ENCODE results near the gene HOXA6.

Gene HOXA6

DNA sequence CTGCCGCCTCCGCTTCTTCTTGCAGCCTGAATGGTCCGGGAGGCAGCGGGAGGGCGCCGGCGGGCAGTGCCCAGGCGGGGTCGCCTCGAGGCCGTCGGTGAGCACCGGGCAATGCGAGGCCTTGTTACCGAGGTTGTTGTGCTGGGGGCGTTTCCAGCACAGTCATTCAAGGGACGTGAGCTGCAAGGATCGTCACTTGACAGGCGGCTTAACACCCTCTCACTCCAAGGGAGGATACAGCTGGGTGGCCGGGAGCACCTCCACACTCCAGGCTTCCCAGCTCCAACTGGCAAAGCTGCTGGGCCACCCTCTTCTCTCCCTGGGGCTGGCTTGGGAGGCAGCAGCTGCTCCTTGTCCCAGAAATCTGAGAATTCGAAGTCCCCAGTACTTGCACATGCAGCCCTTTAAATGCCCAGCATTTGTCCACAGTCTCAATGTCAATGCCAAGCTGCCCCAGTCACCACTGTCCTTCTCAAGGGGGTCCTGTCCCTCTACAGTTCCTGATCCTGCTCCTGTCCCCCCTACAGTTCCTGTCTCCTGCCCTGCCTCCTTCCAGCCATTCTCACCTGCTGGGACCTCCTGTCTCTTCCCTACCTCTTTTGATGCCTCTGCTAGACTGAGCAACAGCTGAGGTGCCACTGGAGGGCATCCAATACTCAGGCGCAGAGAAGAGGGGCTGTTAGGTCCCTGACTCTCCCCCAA lies 41.9 kb upstream of the HOXA6 start:
- Histone ChIP-seq H3K27ac (ENCODE audit: low read length) (no peak overlapping the region), H3K4me1 (ENCODE audit: control insufficient read depth, low read depth, low read length) (peaks cover 9% of the 10 kb centered on the region), H3K9me3 (ENCODE audit: control insufficient read depth, low read depth, low read length) (peaks cover 11% of the 10 kb centered on the region), H3K9ac (ENCODE audit: low read length) (no peak overlapping the region), H3K4me3 (ENCODE audit: low read length) (no peak overlapping the region), H3K27me3 (ENCODE audit: control insufficient read depth, insufficient read depth, low read length) (peaks cover 100% of the 10 kb centered on the region), H3K36me3 (ENCODE audit: control insufficient read depth, low read depth, low read length) (no peaks in the 10 kb centered on the region)

DNA sequence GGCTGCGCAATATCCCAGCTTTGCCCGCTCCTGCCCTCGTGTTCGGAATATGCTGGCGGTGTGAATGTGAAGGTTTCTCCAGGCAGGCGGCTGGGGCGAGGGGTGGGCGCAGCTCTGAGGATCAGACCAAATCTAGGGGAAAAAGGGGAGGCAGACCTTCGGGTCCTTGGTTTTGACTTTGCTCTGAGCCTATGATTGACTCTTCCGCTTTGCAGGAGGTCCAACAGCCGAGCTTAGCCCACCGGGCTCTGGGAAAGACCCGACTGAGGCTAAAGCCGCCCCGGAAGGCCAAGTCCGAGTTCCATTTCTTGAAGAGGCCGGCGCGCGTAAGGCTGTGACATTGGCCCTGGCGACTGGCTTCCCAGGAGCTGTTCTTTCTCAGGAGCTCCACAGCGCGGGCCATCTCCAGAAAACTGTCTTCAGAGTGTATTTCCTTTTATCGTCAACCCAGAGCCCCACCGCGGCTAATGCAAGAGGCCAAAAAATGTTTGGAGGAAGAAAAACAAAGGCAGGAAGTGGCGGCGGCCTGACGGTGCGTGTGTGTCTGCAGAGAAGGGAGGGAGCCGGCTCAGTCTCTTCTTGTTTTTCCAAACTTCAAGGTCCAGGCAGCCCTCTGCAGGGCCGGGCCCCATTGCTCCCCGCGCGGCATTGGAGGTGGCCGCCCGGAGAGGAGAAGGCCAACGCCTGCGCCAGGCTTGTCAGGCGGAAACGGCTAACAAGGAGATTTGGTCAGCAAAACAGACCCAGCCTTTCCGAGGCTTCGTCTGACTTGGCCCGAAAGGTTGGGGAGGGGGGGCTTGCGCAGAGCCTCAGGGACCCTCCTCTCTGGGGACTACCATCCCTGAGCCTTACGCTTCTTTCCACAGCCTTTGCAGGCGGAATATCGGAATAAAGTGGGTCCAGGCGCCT lies 41.1 kb upstream of the HOXA6 start:
- no peaks in the 10 kb centered on the region for H3K36me3 ChIP-seq (ENCODE audit: control insufficient read depth, low read depth, low read length)
- H3K27me3 ChIP-seq (ENCODE audit: control insufficient read depth, insufficient read depth, low read length): peaks cover 100% of the 10 kb centered on the region
- H3K27ac ChIP-seq (ENCODE audit: low read length): no peak overlapping the region
- no peak overlapping the region for H3K9ac ChIP-seq (ENCODE audit: low read length)
- peak overlapping the region; percentile 30 for H3K4me3 ChIP-seq (ENCODE audit: low read length)
- peaks cover 9% of the 10 kb centered on the region for H3K4me1 ChIP-seq (ENCODE audit: control insufficient read depth, low read depth, low read length)
- peaks cover 11% of the 10 kb centered on the region for H3K9me3 ChIP-seq (ENCODE audit: control insufficient read depth, low read depth, low read length)

DNA sequence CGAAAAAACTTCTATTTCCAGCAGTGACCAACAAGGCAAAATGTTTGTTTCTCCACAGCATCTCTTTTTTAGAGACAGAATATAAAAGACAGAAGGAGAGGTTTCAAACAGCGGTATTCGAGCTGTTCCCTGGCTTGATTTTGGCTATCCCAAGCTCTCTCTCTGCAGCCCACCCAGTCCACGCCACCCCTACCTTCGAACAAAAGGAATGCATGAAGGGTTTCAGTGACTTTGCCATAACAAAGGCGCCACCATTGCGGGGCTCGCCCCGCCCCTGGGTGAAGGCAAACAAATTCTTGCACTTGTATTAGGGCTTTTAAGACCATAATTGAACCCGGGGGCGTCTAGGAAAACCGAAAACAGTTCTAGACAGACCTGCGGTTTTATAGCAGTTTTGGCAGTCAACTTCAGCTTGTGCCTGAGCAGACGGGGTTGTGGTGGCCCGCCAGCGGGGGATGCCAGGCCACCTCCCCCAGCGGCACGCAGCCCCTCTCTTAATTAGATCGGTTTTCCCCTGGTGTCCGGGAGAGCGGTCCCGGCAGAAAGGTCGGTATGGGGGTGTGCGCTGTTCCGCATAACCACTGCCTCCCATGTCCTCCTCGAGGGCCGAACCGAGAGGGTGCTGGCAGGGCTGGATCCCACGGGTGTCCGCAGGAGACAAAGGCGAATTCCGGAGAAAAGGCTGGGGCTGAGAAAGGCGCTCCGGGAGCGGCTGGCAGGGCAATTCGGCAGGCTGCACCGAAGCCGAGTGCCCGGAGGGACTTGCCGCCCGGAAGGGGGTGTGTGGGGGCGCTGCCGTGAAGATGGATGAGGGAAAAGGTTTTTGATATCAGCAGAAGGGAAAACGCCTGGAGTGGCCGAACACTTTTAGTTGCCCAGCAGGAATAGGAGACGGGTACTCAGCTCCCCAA lies 40.2 kb upstream of the HOXA6 start:
- no peaks in the 10 kb centered on the region for H3K36me3 ChIP-seq (ENCODE audit: control insufficient read depth, low read depth, low read length)
- peaks cover 100% of the 10 kb centered on the region for H3K27me3 ChIP-seq (ENCODE audit: control insufficient read depth, insufficient read depth, low read length)
- no peak overlapping the region for H3K27ac ChIP-seq (ENCODE audit: low read length)
- H3K4me3 ChIP-seq (ENCODE audit: low read length): peak overlapping the region; percentile 30
- H3K9ac ChIP-seq (ENCODE audit: low read length): no peak overlapping the region
- peaks cover 9% of the 10 kb centered on the region for H3K4me1 ChIP-seq (ENCODE audit: control insufficient read depth, low read depth, low read length)
- H3K9me3 ChIP-seq (ENCODE audit: control insufficient read depth, low read depth, low read length): peaks cover 9% of the 10 kb centered on the region

DNA sequence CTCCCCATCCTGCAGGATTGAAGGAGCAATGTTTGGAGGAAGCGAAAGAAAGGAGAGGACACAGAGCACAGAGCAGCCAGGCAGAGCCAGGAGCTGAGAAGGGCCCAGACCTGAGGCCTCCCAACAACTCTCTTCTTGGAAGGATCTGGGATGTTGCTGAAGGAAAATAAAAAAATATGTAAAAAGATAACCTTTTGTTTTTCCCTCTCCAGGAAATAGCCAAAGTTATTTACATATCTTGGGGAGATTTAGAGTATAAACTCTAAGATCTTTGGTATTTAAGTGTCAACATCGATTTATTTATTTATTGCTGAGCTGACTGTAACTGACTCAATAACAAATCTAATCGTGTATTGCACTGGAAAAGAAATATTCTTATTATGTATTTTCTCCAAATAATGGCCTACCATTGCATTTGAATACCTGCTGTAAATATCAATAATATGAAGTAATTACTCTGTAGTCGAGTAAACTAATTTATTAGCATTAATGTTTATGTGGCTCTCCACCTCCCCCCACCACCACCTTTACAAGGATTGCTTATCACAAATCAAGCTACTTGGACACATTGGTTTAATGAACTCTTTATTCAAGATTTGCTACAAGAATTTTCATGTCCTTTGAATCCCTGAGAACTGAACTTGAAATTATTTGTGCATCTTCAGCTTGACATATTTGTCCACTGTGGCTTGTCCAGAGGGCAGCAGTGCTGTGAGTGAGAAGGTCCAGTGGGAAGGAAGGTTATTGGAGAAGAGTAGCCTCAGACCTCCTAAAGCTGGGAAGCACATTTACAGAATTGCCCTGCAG lies 39.3 kb upstream of the HOXA6 start:
- Histone ChIP-seq H3K9ac (ENCODE audit: low read length) (no peak overlapping the region), H3K4me1 (ENCODE audit: control insufficient read depth, low read depth, low read length) (peaks cover 9% of the 10 kb centered on the region), H3K36me3 (ENCODE audit: control insufficient read depth, low read depth, low read length) (no peaks in the 10 kb centered on the region)

DNA sequence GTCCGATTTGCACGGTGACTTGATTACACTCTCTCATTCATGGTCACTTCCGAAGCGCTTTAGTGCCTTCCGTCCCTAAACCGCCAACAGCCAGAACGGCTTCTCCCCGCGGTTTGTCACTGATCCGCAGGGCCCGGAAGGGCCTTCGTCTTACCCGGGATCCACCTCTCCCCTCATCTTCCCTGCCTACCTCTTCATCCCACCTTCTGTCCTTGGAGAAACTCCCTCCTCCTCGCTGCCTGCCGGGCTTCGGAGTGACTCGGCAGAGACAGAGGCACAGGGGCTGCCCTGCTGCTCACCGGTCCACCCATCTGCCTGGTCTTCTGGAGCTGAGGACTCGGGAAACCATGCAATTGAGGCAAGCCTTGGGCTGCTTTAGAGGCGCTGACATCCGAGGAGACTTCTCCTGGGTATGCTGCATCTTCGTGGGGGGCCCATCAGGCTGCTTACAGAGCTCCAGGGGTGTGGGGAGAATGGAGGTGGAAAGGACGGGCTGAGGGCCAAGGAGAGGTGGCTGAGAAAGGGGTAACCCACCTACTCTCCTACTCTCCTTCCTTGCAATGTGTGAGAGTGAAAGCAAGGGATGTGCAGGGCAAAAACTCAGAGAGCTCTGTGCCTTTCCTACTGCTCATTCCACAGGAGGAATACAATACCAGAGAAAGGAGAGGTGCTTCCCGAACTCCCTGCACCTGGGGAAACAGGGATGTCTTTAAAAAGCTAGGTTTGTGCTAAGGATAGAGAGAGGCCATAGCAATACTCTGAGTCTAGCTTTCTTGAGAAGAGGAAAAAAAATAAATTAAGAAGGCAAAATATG lies 38.5 kb upstream of the HOXA6 start:
- peaks cover 9% of the 10 kb centered on the region for H3K4me1 ChIP-seq (ENCODE audit: control insufficient read depth, low read depth, low read length)

More for the DNA sequence above, 39.3 kb upstream of the HOXA6 start:
- H3K9me3 ChIP-seq (ENCODE audit: control insufficient read depth, low read depth, low read length): peaks cover 9% of the 10 kb centered on the region
- H3K27me3 ChIP-seq (ENCODE audit: control insufficient read depth, insufficient read depth, low read length): peaks cover 100% of the 10 kb centered on the region
- H3K27ac ChIP-seq (ENCODE audit: low read length): no peak overlapping the region
- H3K4me3 ChIP-seq (ENCODE audit: low read length): no peak overlapping the region

DNA sequence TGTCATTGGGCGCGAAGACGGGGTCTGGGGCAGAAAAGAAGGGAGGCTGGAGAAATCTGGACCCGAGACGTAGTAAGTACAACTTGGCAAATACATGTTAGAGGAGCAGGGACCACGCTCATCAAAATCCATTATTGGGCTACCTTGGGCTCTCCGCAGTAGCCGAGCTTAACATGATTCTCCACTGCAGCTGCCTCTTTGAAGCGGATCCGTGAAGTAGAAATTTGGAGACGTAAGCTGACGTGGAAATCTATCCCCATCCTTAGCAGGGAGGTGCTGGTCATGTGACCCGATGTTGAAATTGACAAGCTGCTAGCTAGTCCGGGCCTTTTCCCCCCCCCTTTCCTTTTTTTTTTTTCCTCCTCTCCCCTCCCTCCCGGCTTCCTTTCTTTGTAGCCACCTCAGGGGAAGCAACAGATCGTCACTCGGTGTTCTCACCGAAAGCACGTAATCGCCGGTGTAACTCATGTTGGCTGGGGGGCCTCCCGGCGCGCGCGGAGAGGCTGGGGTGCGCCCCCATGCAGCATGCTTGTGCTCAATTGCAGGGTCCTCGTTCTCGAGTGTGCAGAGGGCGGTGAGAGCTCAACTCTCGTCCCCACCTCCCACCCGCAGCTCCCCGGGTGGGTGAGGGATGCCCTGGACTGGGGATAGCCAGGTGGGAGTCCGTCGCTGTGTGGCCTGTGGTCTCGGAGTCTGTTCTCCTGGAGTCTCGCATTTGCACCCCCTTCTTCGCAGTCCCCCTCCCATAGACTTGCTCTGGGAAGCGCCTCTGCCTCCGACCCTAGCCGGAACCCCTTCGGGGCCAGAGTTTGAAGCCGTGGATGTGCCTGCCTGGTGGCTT lies 37.7 kb upstream of the HOXA6 start, which contains the start of gene HOXA11:
TSS of gene HOXA11 (minus strand) at position 220 of the 841 bp plus-strand sequence. CDS start at position 132, 88 bp downstream.
- Histone ChIP-seq H3K4me3 (ENCODE audit: low read length) (peak within 1 kb of the TSS; percentile 2), H3K27ac (ENCODE audit: low read length) (no peak within 1 kb of the TSS), H3K4me1 (ENCODE audit: control insufficient read depth, low read depth, low read length) (peaks cover 9% of the 10 kb centered on the region), H3K27me3 (ENCODE audit: control insufficient read depth, insufficient read depth, low read length) (peaks cover 100% of the 10 kb centered on the region), H3K36me3 (ENCODE audit: control insufficient read depth, low read depth, low read length) (no peaks in the 10 kb centered on the region), H3K9ac (ENCODE audit: low read length) (no peak within 1 kb of the TSS), H3K9me3 (ENCODE audit: control insufficient read depth, low read depth, low read length) (peaks cover 3% of the 10 kb centered on the region)

More for the DNA sequence above, 38.5 kb upstream of the HOXA6 start:
- Histone ChIP-seq H3K9me3 (ENCODE audit: control insufficient read depth, low read depth, low read length) (peaks cover 9% of the 10 kb centered on the region), H3K9ac (ENCODE audit: low read length) (no peak overlapping the region), H3K27ac (ENCODE audit: low read length) (no peak overlapping the region), H3K4me3 (ENCODE audit: low read length) (no peak overlapping the region), H3K36me3 (ENCODE audit: control insufficient read depth, low read depth, low read length) (no peaks in the 10 kb centered on the region), H3K27me3 (ENCODE audit: control insufficient read depth, insufficient read depth, low read length) (peaks cover 100% of the 10 kb centered on the region)

DNA sequence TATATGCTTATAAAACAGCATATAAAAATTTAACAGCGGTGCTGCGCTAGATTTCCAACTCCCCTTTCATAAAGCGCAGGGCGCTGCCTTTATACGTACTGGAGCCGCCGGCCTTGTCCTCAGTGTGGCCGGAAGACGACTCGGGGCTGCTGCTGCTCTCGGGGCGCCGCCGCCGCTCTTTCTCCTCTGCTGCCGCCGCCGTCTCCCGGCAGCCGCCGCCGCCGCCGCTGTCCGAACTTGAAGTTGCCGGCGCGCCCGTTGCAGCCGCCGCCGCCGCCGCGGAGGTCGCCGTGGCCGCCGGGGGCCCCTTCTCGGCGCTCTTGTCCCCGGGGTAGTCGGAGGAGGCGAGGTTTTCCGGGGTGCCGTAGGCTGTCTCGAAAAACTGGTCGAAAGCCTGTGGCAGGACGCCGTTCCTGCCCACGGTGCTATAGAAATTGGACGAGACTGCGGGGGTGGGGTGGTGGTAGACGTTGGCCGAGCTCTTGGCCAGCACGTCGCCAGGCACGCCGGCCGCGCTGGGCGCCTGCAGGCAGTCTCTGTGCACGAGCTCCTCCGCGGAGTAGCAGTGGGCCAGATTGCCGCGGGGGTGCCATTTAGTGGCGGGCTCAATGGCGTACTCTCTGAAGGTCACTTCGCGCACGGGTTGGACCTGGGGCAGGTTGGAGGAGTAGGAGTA lies 36.9 kb upstream of the HOXA6 start:
- Histone ChIP-seq H3K9ac (ENCODE audit: low read length) (no peak overlapping the region), H3K27ac (ENCODE audit: low read length) (no peak overlapping the region), H3K9me3 (ENCODE audit: control insufficient read depth, low read depth, low read length) (no peaks in the 10 kb centered on the region), H3K4me1 (ENCODE audit: control insufficient read depth, low read depth, low read length) (peaks cover 9% of the 10 kb centered on the region), H3K27me3 (ENCODE audit: control insufficient read depth, insufficient read depth, low read length) (peaks cover 100% of the 10 kb centered on the region), H3K4me3 (ENCODE audit: low read length) (no peak overlapping the region), H3K36me3 (ENCODE audit: control insufficient read depth, low read depth, low read length) (no peaks in the 10 kb centered on the region)

DNA sequence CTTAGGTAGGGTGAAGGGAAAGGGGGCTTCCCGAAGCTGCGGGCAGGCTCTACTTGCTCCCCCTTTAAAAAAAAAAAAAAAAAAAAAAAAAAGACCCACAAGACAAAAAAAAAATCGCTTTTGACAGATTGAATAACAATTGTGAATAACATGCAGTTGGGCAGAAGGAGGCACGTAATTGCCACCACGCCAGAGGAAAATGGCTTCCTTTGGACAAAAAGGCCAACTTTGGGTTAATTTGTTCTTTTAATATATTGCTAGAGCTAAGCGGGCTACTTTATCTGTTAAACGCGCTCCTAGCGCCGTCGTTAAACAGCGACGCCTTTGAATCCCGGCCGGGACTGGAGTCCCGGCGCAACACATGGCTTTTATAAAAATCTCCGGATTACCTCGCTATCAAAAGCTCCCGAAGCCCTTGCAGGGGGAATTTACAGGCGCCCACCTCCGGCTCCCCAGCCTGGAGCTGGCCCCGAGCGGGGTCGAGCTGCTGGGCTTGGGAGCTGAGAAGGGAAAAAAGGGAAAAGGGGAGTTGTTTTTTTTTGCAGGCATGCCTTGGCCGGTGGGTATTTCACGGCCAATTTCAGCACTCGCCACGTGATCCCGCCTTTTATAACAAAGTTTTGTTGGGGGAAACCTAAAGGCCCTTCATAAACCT lies 36.2 kb upstream of the HOXA6 start:
- Histone ChIP-seq H3K9me3 (ENCODE audit: control insufficient read depth, low read depth, low read length) (no peaks in the 10 kb centered on the region), H3K9ac (ENCODE audit: low read length) (no peak overlapping the region), H3K27me3 (ENCODE audit: control insufficient read depth, insufficient read depth, low read length) (peaks cover 100% of the 10 kb centered on the region), H3K4me3 (ENCODE audit: low read length) (no peak overlapping the region), H3K27ac (ENCODE audit: low read length) (no peak overlapping the region), H3K4me1 (ENCODE audit: control insufficient read depth, low read depth, low read length) (peaks cover 9% of the 10 kb centered on the region), H3K36me3 (ENCODE audit: control insufficient read depth, low read depth, low read length) (no peaks in the 10 kb centered on the region)

All from iPS-18a (cell line).